BJ (cell line): ENCODE results near the gene ELP4. TPM values are rescaled to one million over a fixed set of nuclear protein-coding genes. Genes with fewer than 3 reads are reported as not detected.

ENCODE experiments used
- CTCF ChIA-PET: fragments of 350-600 bp; formaldehyde crosslinking; extraction: SDS; loops from one replicate; lab custom pipeline; 2021; ENCODE audit warnings: antibody characterized with exemption, inconsistent platforms; lab: Yijun Ruan, JAX
- POLR2A ChIA-PET: fragments of 300-600 bp; sonication (Branson Sonifier 250); formaldehyde crosslinking; extraction: SDS; loops from one replicate; lab custom pipeline; 2021; ENCODE audit warnings: antibody characterized with exemption; lab: Charles Lee
- DNase-seq: peaks from one replicate; pipeline ENCODE4 v3.0.0-alpha.2; 2011; ENCODE audit warnings: low read depth
- H3K27me3 ChIP-seq: 2 replicates; pipeline ENCODE4 v1.6.0; 2011; ENCODE audit warnings: low read length; ENCODE audit not compliant: control insufficient read depth, insufficient read depth
- H3K36me3 ChIP-seq: 2 replicates; pipeline ENCODE4 v1.5.1; 2011; ENCODE audit warnings: low read length; ENCODE audit not compliant: control insufficient read depth, insufficient read depth
- H3K4me3 ChIP-seq: 2 replicates; pipeline ENCODE4 v1.5.1; 2011; ENCODE audit warnings: low read depth, mild to moderate bottlenecking, control low read depth, low read length
- polyA plus RNA-seq: library from polyadenylated mRNA; depleted of rRNA; stranded (reverse); fragments of >200 nt; gene quantifications from 2 replicates; pipeline ENCODE4 v1.2.3, GENCODE V29; 2011
- TF ChIP-seq, protein P1 (sequence below): IDR thresholded peaks from 2 replicates; pipeline ENCODE4 v1.5.1; 2011; ENCODE audit warnings: low read depth, mild to moderate bottlenecking, control low read depth, inconsistent platforms, low read length, moderate library complexity; ENCODE audit not compliant: insufficient read depth

The ELP4 gene
- polyA plus RNA-seq, 1 experiment: 11.8 TPM

DNA sequence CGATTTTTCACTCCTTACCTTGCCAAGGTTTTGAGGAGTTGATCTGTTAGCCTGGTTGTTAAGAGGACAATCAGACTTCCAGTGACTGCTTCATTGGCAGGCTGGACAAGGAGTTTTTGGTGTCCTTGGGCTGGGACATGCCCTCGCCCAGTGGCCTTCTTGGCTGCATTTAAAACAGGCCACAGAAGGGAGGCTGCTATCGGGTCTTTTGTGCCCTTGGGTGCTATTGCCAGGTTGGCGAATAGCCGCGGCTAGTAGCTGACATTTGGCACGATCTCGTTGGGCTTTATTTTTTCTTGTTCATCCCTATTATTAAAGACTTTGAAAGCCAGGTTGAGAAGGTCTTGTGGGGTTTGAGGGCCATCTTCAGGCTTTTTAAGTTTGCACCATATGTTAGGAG, 99.4 kb downstream of the ELP4 start:
- POLR2A ChIA-PET: no interaction called here
- CTCF ChIA-PET: no interaction called here
- H3K36me3 ChIP-seq: no peaks in the 10 kb centered on the region
- no peaks in the 10 kb centered on the region for H3K27me3 ChIP-seq
- no peak overlapping the region for H3K4me3 ChIP-seq
- no peak for DNase-seq
- TF ChIP-seq, protein P1, sequence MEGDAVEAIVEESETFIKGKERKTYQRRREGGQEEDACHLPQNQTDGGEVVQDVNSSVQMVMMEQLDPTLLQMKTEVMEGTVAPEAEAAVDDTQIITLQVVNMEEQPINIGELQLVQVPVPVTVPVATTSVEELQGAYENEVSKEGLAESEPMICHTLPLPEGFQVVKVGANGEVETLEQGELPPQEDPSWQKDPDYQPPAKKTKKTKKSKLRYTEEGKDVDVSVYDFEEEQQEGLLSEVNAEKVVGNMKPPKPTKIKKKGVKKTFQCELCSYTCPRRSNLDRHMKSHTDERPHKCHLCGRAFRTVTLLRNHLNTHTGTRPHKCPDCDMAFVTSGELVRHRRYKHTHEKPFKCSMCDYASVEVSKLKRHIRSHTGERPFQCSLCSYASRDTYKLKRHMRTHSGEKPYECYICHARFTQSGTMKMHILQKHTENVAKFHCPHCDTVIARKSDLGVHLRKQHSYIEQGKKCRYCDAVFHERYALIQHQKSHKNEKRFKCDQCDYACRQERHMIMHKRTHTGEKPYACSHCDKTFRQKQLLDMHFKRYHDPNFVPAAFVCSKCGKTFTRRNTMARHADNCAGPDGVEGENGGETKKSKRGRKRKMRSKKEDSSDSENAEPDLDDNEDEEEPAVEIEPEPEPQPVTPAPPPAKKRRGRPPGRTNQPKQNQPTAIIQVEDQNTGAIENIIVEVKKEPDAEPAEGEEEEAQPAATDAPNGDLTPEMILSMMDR: no peak

DNA sequence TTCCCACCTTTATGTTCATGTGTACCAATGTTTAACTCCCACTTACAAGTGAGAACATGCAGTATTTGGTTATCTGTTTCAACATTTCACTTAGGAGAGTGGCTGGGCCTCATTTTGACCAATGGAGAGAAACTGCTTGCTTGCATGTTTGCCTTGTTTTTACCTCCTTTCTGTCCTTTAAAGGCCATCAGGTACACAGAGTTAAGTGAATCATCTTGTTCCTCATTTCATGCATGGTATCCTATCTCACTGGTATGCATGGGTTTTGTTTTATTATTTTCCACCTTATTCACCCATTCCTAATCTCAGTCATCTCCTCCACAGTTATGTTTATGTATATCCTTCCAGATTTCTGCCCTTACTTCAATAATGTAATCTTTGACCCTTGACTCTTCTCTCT, 101.0 kb downstream of the ELP4 start:
- Histone ChIP-seq H3K27me3 (no peaks in the 10 kb centered on the region), H3K36me3 (no peaks in the 10 kb centered on the region), H3K4me3 (no peak overlapping the region)
- no peak for DNase-seq
- TF ChIP-seq, protein P1: no peak
- ChIA-PET POLR2A (no interaction called here), CTCF (no interaction called here)

DNA sequence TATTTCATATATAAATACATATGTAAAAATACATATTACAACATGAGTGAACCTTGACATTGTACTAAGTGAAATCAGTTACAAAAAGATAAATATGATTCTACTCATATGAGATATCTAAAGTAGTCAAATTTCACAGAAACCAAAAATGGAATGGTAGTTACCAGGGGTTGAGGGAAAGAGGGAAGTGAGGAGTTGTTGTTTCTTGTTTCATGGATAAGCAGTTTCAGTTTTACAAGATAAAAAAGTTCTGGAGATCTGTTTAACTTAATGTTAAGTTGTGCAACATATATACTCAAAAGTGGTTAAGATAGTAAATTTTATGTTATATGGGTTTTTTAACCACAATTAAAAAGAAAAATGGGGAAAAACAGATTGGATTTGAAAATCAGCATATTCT, 107.7 kb downstream of the ELP4 start:
- CTCF ChIA-PET: no interaction called here

DNA sequence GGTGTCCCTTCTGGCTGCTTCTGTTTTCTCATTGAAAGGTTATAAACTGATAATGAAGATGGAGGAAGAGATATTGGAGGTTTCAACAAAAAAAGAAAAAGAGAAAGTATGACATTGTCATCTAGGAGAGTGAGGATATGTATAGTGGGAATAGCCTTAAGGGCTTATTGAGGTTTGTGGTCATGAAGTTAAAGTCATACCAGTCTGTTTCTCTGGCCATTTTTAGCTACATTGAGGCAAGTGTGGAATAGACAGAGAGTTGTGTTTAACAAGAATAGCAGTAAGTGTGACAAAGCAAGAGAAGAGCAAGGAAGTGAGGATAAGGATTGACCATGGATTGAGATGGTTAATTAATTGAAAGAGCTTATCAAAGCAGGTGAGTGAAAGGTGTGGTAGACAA, 110.4 kb downstream of the ELP4 start:
- Histone ChIP-seq H3K36me3 (no peaks in the 10 kb centered on the region), H3K27me3 (no peaks in the 10 kb centered on the region), H3K4me3 (no peak overlapping the region)
- TF ChIP-seq, protein P1: no peak
- no peak for DNase-seq
- ChIA-PET CTCF (no interaction called here), POLR2A (no interaction called here)

More for the DNA sequence above, 107.7 kb downstream of the ELP4 start:
- no peaks in the 10 kb centered on the region for H3K27me3 ChIP-seq
- POLR2A ChIA-PET: no interaction called here
- no peak overlapping the region for H3K4me3 ChIP-seq
- DNase-seq: no peak
- TF ChIP-seq, protein P1: no peak
- no peaks in the 10 kb centered on the region for H3K36me3 ChIP-seq

DNA sequence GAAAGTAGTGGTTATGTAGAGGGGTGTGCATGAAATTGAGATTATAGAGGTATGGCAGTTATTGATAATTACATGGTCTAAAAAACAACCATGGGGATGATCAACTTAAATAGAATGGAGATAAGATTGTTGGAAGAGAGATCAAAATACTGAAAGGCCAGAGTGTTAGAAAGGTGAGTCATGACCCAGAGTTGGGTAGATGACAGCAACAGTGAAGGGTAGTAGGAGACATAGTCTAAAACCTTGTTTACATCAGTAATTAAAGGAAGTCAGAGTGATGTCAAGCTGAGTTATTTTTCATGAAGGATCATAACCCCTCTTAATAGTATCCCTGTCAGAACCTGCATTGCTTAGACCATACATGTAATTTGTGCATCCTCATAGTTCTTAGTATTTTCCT, 110.9 kb downstream of the ELP4 start:
- POLR2A ChIA-PET: no interaction called here
- DNase-seq: no peak
- H3K4me3 ChIP-seq: no peak overlapping the region
- H3K27me3 ChIP-seq: no peaks in the 10 kb centered on the region
- H3K36me3 ChIP-seq: no peaks in the 10 kb centered on the region
- CTCF ChIA-PET: no interaction called here
- TF ChIP-seq, protein P1: no peak
